GM19239 (cell line): Measurements from ENCODE around the gene TSC22D4.
"Not testable (repeated sequence)": the region's sequence is repeated elsewhere in the genome, so short reads cannot be mapped to it uniquely, and the experiment has no call there.

ENCODE experiments used
- DNase-seq: peaks from one replicate; pipeline ENCODE4 v3.0.0; 2011; ENCODE audit warnings: low spot score; ENCODE audit not compliant: insufficient read length
- FAIRE-seq: peaks from 2 replicates; lab custom pipeline; 2011; peaks lifted over from hg19 to GRCh38; lab: Jason Lieb, UNC

TSC22D4 gene

GRCh38 chr7:100447363-100447762 is 31.7 kb downstream of the TSC22D4 start:
- DNase-seq, FAIRE-seq: not testable (repeated sequence)

GRCh38 chr7:100446040-100446439 is 33.0 kb downstream of the TSC22D4 start:
- DNase-seq (no peak), FAIRE-seq (no peak)

DNA sequence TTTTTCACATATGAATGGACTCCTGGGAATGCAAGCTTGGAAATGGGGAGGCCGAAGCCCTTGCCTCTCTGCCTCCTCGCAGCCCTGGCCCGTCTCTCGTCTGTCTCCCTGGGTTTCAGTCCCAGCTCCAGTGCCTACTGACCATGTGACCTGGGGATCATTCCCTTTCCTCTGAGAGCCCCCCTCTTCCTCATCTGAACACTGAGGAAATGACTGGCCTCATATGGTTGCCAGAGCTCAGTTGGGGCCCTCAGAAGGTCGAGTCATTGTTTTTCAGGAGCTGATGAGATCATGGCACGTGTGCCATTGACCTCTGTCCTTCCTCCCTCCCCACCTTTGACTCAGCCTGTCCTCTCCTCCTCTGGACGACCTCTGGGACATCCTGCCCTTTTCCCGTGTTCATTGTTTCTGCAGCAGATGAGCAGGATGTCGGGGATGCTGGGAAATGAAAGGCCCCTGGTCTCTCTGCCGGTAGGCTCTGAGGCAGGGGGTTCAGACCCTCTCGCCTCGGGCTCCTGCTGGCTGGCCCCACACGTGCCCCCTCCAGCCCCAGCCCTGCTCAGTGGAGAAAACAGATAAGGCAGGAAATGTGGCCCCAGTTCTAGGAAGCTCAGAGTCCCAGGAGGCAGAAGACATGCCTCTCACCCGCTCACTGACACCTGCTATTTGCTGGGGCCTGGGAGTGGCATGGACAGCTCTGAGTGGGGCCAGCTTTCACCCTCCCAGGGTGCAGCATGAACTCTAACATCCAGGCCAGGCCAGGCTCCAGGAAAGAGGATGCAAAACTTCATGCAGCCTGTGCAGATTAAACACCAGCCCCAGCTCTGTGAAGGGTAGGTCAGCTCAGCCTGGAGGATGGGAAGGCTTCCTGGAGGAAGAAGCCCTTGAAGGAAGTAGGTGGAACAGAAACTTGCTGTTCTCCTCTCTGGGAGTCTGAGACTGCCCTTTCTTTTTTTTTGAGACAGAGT is 34.4 kb downstream of the TSC22D4 start:
- no peak for DNase-seq
- no peak for FAIRE-seq

DNA sequence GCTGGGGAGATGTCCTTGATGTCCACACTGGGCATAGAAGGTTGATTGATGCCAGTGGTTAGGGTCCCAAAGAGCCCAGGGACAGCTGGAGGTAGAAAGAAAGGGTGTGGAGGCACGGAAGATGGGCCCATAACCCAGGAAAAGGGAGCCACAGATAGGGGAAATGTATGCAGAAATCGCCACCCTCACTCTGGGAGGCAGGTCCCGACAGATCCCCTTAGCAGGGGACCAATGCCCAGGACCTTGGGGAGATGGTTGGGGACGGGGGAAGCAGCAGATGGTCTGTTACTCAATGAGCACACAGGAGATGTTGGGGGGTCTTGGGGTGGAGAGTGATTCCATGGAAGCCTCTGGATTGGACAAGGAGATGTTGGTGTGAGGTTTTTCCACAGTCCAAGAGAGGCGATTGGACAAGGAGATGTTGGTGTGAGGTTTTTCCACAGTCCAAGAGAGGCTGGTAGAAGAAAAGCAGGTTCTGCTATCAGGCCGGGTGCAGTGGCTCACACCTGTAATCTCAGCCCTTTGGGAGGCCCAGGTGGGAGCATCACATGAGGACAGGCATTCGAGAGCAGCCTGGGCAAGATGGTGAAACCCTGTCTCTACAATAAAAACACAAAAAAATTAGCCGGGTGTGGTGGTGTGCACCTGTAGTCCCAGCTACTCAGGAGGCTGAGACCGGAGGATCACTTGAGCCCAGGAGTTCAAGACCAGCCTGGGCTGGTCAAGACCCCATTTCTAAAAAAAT is 35.7 kb downstream of the TSC22D4 start:
- no peak for FAIRE-seq
- DNase-seq = no peak

DNA sequence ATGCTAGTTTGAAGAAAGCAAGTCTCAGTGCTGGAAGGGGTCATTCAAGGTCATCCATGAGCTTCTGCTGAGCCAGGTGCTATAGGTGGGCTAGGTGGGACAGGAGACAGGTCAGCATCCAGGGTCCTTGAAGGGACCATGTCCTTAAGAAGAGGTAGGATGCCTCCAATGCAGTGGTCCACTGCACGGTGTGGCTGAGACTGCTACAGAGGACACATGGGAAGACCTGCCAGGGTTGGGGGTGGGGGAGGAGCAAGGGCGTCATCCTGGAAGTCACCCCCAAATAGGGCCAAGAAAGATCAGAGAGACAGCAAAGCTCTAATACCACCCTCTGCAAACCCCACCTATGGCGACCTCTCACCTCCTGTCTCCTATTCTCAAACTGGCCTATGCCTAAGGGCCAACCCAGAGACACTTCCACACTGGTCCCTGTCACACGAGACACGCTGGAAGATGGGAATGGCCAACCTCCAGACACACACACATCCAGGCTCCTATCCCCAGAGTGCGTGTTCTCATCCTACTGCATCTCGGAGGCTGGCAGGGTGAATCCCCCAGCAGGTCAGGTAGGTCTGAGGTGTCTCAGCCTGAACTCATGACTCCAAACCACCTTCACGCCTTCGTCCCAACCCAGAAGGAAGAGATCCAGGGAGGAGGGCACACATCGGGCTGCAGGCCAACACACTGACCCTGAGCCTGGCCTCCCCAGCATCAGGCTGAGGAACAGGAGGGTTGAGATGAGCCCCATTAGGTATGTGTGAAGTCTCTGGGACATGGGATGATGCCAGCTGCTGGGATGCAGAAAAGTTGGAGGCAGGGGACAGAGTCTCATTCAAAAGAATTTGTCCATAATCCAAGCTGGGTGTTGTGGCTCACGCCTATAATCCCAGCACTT is 37.1 kb downstream of the TSC22D4 start:
- DNase-seq = no peak
- FAIRE-seq = no peak

DNA sequence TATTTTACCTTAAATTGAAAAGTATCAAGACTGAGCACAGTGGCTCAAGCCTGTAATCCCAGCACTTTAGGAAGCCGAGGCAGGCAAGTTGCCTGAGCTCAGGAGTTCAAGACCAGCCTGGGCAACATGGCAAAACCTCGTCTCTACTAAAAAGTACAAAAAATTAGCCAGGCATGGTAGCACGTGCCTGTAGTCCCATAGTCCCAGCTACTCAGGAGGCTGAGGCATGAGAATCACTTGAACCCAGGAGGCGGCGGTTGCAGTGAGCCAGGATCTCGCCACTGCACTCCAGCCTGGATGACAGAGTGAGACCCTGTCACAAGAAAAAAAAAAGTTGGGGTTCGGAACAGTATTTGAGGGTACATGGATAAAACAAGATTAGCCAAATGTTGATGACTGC is 39.8 kb downstream of the TSC22D4 start:
- not testable (repeated sequence) for DNase-seq, FAIRE-seq

DNA sequence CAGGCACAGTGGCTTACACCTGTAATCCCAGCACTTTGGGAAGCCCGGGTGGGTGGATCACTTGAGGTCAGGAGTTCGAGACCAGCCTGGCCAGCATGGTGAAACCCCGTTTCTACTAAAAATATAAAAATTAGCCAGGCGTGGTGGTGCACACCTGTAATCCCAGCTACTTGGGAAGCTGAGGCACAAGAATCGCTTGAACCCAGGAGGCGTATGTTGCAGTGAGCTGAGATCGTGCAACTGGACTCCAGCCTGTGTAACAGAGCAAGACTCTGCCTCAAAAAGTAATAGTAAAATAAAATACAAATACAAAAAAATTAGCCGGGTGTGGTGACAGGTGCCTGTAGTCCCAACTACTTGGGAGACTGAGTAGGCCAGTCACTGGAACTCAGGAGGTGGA is 40.3 kb downstream of the TSC22D4 start:
- FAIRE-seq, DNase-seq: not testable (repeated sequence)

DNA sequence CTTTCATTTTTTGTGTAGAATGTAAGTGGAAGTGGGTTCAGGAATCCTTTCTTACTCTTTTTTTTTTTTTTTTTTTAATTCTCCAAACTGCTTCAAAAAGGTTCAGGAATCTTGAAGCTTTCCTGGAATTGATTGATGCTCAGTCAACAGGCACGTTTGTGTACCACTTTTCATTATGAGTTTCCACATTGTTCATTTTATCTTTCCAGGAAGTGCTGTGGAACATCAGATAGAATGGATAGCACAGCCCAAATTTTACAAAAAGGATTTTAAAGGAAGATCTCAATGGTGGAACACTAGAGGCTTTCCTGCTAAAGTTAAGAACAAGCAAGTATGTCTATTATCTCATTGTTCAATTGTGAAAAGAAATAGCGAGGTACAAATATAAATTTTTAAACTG is 40.8 kb downstream of the TSC22D4 start:
- FAIRE-seq (no peak), DNase-seq (no peak)

- no peak for FAIRE-seq
- DNase-seq = no peak
Observed at GRCh38 chr7:100437150-100438100, 41.6 kb downstream of the TSC22D4 start.

DNA sequence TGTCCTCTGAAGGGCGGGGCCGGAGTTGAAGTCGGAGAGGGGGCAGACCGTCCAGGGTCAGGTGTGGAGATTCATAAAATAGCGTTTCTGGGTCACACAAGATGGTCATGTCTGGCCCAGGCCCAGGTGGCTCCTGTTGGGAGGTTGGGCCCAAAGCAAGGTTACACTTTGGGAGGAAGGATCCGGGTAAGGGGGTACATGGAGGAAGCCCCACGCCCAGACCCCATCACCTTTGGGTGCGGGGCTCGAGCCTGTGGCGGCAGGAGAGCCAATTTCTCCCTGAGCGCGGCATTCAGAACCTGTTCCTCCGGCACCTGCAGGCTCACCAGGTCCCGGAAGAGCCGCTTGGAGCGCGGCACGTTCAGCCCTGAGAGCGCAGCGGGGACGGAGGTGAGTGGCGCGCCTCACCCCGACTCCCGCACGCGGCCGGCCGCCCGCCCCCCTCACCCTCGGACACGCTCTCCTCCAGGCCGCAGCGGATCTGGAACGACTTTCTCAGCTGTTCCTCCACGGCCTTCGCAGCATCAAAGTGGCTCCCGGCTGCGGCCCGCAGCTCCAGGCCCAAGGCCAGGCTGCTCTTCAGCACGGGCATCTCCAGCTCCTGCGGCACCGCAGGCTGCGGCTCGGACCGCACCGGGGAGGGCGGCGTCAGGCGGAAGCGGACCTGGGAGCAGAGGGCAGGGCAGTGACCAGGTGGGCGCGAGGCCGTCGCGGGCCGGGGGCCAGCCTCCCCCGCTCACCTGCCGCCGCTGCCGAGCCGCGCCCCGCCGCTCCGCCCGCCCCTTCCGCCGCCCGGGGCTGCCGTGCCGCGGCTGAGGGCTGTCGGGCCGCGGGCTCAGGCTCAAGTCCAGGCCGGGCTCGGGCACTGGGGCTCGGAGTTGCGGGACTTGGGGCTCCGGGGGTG is 43.4 kb downstream of the TSC22D4 start:
- DNase-seq = no peak
- no peak for FAIRE-seq

GRCh38 chr7:100434297-100435144 is 44.5 kb downstream of the TSC22D4 start:
- DNase-seq (no peak), FAIRE-seq (no peak)

- FAIRE-seq (no peak), DNase-seq (no peak)
Observed at GRCh38 chr7:100433592-100434296, 45.3 kb downstream of the TSC22D4 start.

GRCh38 chr7:100433276-100433591 is 45.8 kb downstream of the TSC22D4 start:
- FAIRE-seq = no peak
- no peak for DNase-seq

DNA sequence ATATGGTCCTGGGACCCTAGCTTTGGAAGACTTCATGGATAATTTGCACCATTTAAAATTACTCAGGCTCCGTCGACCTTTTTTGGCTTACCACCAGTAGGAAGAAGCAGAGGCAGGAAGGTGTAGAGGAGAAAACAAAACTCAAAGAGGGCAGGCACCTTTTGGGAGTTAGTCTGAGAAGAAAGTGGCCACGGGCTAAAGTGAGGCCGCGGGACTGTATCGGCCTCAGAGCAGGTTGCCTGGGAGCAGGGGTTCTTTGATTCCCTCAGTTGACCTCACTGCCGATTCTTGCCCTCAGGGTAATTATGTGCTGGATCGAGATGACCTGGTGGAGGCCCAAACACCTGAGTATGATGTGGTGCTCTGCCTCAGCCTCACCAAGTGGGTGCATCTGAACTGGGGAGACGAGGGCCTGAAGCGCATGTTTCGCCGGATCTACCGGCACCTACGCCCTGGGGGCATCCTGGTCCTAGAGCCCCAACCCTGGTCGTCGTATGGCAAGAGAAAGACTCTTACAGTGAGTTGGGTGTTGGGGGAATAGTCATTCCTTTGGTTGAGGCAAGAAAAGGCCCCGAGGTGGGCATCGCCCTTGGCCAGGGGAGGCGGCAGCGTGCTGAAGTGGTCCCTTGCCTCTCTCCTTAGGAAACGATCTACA is 46.3 kb downstream of the TSC22D4 start:
- DNase-seq (no peak), FAIRE-seq (no peak)

- FAIRE-seq (no peak), DNase-seq (no peak)
Observed at GRCh38 chr7:100432053-100432452, 47.0 kb downstream of the TSC22D4 start.

GRCh38 chr7:100431286-100431735 is 47.7 kb downstream of the TSC22D4 start:
- FAIRE-seq = no peak
- DNase-seq = no peak
